ENCODE data around the gene ENTPD6. TPM values are rescaled to one million over a fixed set of nuclear protein-coding genes. Genes with fewer than 3 reads are reported as not detected.

Gene ENTPD6
- total RNA-seq, 1 donor from 2014 or later = 118 TPM

DNA sequence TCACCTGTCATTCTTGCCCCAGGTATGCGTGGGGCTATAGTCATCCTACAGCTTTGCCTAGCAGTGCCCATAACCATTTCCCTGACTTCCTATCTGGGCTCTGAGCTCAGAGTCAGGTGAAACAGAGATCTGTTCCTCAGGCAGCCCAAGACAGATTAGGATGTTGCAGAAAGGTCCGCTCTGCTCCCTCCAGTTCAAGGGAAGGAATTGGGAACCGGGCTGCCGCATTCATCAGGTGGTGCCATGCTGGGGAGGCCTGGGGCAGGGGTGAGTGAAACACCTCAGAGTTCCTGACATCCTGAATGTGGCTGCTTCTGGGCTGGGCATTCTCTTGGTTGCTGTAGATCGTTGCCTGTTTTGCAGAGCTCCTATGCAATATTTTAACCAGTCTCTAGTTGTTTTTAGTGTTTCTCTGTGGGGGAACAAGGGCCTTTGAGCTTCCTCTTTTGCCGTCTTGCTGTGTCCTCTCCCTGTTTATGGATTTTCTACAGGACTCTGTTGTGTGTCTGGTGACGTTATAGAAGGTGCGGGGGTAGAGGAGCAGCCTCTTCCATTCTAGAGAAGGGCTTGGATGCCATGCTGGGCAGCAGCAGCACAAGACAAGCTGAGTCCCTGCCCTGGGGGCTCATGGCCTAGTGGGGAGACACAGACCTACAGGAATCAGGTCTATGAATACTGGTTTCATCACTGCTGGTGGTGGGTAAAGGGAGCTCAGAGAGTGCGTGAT is 9.2 kb downstream of the ENTPD6 start:
- ATAC-seq (ENCODE audit: poor library complexity) (peak; percentile 33), DNase-seq (no peak)
- intact Hi-C loops (cut with DNase I) = no loop called here

DNA sequence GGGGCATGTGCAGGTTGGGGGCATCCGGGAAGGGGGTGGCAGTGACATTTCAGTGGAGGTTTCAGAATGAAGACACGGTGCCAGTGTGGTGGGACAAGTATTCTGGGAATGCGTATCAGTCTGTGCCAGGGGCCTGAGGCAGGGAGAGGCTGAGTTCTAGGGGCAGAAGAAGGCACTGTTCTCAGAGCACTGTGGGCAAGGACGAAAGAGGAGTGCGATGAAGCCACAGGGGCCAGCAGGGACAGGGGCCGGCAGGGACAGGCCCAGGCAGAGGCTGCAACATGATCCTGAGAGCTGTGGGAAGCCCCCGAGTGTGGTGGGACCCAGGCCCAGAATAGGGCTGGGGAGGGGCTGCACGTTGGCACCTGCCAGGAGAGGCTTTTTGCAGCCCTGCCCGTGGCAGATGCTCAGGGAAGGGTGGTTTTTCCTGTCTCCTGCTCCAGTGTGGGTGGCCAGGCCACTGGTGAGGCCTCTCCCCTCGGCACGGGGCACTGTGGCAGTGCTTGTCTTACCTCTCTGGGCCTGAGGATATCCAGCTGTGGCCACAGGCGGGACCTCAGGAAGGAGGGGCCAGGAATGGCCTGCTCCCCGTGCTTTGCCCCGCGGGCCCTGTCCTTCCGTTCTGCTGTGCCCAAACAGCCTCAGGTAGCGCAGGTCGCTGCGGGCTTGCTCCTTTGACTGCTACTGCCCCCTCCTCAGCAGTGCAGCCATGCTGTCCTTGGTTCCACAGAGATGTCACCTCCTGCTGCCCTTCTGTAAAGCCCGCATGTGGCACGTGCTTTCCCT is 10.0 kb downstream of the ENTPD6 start:
- intact Hi-C loops (cut with DNase I) = no loop called here
- DNase-seq (no peak), ATAC-seq (ENCODE audit: poor library complexity) (peak; percentile 47)

DNA sequence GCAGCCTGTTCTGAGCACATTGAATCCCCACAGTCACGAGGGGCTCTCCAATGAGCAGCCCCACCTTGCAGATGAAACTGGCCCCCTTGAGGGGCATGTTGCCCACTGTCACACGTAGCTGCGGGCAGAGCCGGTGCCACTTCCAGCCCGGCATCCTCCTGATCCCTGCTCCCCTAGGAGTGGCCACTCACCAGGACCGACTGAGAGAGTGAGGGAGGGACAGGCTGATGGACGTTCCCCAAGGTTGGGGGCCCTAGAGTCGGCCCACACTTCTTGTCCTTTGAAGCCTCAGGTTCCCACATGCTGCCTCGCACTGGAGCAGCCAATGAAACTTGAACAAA is 10.5 kb downstream of the ENTPD6 start:
- intact Hi-C loops (cut with DNase I) = no loop called here
- ATAC-seq (ENCODE audit: poor library complexity) = peak; percentile 12
- DNase-seq = no peak

DNA sequence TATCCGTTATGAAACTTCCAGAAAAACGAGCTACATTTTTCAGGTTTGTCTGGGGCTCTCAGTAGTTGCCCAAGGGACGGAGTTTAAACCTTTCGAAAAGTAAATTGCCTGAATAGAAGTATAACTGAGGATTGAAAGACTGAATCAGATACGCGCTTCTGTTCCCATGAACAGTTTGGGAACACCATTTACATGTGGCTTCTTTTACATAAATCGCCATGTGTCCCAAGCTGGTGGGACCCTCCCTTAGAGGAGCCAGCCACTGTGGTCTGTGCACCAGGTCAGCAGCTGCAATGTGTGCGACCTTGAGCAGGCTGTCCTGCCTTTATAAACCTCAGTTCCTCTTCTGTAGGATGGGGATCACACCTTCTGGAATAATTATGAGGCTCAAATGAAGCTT is 11.0 kb downstream of the ENTPD6 start:
- DNase-seq (no peak), ATAC-seq (ENCODE audit: poor library complexity) (no peak)
- intact Hi-C loops (cut with DNase I) = no loop called here

DNA sequence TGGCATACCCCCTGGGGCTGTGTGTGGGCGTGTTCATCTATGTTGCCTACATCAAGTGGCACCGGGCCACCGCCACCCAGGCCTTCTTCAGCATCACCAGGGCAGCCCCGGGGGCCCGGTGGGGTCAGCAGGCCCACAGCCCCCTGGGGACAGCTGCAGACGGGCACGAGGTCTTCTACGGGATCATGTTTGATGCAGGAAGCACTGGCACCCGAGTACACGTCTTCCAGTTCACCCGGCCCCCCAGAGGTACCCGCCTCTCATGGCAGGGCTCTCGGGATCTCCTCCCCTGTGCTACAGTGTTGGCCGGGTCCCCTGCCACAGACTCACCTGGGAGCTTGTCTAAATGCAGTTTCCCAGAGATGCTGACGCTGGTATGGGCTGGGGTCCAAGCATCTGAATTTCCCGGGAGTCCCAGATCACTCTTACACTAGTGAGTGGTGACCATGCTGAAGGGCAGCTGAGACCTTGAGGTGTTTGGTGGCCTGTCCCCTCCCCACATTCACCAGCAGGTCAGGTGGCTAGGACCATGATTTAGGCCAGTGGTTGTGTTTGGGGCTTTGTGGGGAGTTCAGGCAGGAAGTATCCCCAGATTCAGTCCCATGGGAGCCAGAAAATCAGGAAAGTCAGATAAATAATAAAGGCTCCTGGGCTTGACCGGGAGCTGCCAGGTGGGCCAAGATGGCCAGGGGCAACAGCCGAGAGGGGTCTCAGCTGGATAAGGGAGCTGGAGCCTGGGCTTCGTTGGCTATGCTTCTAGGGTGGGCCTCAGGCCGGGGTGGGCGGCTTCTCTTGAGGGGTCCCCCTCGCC is 11.8 kb downstream of the ENTPD6 start:
- DNase-seq (no peak), ATAC-seq (ENCODE audit: poor library complexity) (no peak)
- intact Hi-C loops (cut with DNase I) = no loop called here

DNA sequence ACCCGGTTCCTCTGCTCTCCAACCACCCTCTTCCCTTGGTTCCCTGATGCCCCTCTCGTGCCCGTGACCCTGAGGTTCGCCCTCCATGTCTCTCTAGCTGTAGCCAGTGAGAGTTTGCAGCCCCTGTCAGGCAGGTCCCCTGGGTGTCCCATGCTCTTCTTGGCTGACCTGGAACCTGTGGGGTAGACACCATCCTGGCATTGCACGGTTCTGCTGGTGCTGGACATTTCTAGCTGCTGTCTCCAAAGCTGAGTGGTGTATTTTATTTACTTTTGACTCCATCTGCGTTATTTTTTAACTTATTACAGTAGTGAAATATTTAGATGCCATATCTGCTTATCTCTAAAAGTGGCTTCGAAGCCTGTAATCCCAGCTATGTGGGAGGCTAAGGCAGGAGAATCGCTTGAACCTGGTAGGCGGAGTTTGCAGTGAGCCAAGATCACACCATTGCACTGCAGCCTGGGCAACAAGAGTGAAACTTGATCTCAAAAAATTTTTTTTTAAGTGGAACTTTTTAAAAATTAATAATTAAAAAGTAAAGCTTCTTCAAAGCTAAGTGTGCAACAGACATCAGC is 12.5 kb downstream of the ENTPD6 start:
- intact Hi-C loops (cut with DNase I) = no loop called here
- ATAC-seq (ENCODE audit: poor library complexity) (no peak), DNase-seq (no peak)

DNA sequence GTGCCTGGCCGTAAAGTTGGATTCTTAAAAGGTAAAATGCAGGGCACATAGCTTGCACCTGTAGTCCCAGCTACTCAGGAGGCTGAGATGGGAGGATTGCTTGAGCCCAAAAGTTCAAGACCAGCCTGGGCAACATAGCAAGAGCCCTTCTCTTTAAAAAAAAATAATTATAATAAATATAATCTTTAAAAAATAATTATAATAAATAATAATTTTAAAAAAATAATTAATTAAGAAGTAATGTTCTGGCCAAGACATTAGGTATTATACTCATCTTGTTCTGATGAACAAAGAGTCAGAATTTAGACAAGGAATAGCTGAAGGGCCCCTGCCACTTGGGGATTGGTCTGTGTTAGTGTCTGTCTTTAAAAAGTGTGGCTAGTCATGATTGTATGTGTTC is 13.9 kb downstream of the ENTPD6 start:
- intact Hi-C loops (cut with DNase I) = no loop called here
- ATAC-seq (ENCODE audit: poor library complexity) = no peak
- no peak for DNase-seq

DNA sequence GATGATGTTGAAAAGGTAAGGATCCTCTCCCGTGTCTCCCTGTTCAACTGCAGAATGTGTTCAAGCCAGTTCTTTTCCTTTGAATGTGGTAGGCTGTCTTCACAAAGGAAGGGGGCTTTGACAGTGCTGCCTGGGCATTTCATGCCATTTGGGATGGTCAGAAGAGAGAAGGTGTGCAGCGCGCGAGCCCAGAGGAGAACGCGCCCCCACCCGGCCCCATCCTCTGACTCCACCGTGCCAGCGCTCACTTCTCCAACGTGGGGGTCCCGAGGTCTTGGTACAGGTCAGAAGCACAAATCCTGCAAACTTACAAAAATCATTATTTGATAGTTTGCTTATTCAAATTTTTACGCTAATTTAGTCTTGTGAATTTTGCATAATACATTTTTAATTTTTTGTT is 14.4 kb downstream of the ENTPD6 start:
- no peak for ATAC-seq (ENCODE audit: poor library complexity)
- no peak for DNase-seq
- intact Hi-C loops (cut with DNase I) = no loop called here

DNA sequence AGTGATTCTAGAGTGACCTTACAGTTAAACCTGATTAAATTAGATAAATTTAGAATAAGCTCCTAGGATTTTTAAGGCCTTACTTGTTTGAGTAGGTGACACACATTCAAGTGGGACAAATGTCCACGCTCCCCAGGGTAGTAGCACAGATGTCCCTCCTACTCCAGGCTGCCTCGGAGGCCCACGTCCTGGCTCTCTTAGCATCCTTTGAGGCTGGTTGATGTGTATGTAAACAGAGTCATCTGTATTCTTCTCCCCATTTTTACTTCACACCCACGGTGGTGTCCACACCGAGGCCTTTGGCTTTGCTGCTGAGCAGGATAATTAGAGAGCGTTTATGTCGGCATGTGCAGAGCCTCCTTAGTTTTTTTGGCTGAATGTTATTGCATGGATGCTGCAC is 15.8 kb downstream of the ENTPD6 start:
- no peak for ATAC-seq (ENCODE audit: poor library complexity)
- DNase-seq = no peak
- intact Hi-C loops (cut with DNase I) = no loop called here

DNA sequence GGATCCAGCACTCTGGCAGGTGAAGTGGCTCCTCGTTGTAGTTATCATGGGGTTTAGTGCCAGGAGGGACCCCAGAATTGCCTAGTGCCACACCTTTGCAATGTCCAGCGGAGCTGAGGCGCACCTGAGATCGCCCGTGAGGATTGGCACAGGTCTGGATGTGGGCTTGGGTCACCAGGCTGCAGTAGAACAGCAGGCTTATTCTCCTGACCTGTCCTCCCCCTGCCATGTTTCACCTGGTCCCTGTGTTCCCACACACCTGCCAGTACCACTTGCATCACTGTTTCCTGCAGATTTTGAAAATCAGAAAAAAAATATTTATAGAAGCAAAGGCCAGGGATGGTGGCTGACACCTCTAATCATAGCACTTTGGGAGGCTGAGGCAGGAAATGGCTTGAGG is 16.7 kb downstream of the ENTPD6 start:
- no peak for ATAC-seq (ENCODE audit: poor library complexity)
- intact Hi-C loops (cut with DNase I) = no loop called here
- DNase-seq = no peak

DNA sequence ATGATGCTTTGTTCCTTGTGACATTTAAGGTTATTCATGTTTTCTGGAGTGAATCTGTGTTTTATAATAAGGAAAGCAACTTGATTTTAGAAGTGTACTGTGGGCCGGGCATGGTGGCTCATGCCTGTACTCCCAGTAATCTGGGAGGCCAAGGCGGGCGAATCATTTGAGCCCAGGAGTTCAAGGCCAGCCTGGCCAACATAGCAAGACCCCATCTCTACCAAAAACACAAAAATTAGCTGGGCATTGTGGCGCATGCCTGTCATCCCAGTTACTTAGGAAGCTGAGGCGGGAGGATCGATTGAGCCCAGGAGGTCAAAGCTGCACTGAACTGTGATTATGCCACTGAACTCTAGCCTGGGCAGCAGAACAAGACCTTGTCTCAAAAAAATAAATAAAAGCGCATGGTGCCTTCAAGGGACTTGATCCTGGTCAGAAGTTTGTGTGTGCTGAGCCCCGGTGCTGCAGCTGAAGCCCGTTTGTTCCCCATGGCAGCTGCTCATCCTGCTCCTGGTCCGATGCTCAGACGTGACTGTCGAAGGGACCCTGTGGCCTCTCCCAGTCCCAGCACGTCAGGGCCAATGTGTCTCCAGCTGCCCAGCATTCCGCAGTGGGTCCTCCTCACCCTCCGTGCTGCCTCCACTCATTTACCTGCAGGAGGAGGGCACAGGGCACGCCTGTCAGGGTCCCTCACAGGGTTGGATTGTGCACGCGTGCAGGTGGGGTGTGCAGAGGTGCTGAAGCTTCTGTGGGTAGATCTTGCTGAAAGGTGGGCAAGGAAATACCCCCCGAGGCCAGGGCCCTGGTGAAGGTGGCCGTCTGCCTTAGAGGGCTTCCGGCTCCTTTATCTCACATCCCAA is 18.3 kb downstream of the ENTPD6 start:
- no peak for DNase-seq
- intact Hi-C loops (cut with DNase I) = no loop called here
- ATAC-seq (ENCODE audit: poor library complexity) = no peak

DNA sequence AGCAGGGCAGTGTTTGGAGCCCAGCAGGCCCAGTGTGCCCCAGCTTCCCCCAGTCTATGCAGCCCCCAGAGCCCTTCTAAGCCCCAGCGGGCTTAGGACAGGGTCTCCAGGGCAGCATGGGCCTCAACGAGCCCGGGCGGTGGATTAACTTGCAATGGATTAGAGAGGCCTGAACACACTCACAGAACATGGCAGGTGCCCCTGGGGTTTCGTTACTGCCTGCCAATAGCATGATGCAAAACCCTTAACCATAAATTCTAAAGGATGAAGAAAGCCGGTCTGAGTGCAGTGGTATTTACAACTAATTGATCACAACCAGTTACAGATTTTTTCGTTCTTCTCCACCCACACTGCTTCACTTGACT is 18.9 kb downstream of the ENTPD6 start:
- no peak for ATAC-seq (ENCODE audit: poor library complexity)
- no peak for DNase-seq

DNA sequence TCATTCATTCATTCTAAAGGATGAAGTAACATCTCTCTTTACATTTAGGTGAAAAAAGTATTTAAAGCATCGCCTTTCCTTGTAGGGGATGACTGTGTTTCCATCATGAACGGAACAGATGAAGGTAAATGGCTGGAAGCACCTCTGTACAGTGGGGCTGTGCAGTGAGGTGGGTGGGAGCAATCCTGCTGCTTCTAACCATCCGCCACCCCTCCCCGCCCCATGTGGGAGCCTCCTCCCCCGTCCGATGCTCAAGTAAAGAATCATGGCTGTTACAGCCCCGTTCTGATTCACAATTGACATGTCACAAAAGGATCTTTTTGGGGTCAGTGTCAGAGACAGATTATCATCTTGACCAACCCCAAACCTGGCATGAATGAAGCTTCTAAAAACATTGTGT is 19.3 kb downstream of the ENTPD6 start:
- intact Hi-C loops (cut with DNase I) = no loop called here
- ATAC-seq (ENCODE audit: poor library complexity) (no peak), DNase-seq (no peak)

More for the DNA sequence above, 18.9 kb downstream of the ENTPD6 start:
- intact Hi-C loops (cut with DNase I) = no loop called here

DNA sequence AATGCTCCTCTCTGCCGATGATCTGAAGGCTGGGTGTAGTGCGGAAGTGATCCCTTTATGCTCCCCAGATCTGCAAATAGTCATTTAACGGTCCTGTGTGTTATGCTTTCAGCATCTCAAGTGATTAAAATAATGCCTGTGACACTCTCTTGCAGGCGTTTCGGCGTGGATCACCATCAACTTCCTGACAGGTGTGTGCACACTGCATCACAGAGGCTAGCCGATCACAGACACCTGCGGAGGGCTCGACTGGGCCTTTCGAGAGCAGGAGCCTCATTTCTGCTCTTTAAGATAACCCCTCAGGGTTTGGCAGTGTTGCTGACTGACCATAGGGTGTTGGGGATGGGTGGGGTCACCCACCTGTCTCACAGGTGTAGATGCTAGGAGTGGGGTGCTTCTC is 20.0 kb downstream of the ENTPD6 start:
- intact Hi-C loops (cut with DNase I) = no loop called here
- DNase-seq (no peak), ATAC-seq (ENCODE audit: poor library complexity) (no peak)

DNA sequence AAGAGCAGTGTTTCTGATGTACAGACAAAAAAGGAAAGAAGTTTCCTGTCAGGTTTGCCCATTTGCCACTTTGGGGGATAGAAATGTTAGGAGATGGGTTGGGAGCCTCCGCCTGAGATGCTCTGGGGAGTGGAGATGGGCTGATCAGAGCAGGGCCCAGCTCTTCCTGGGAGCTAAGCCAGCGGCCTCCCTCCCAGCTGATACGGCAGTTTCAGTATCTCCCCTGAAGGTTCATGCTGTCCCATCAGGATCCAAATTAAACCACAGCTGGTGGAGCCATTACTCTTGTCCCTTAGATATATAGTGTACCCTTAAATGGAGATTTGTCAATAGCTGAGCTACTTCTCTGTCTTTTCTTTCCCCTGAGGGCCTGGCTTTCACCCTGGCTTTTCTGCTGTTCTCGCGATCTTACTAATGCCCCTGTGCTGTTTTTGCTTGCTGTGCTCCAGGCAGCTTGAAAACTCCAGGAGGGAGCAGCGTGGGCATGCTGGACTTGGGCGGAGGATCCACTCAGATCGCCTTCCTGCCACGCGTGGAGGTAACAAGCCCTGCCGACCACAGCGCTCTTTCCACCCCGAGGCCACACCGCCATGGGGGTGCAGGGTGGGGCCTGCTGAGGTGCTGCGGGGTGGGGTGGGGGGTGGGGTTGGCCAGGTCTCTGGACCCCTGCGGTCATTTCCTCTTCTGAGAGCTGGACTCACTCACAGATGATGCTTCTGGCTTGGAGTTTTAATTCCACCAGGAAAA is 20.9 kb downstream of the ENTPD6 start:
- ATAC-seq (ENCODE audit: poor library complexity) = peak; percentile 57
- DNase-seq = no peak
- intact Hi-C loops (cut with DNase I) = no loop called here

DNA sequence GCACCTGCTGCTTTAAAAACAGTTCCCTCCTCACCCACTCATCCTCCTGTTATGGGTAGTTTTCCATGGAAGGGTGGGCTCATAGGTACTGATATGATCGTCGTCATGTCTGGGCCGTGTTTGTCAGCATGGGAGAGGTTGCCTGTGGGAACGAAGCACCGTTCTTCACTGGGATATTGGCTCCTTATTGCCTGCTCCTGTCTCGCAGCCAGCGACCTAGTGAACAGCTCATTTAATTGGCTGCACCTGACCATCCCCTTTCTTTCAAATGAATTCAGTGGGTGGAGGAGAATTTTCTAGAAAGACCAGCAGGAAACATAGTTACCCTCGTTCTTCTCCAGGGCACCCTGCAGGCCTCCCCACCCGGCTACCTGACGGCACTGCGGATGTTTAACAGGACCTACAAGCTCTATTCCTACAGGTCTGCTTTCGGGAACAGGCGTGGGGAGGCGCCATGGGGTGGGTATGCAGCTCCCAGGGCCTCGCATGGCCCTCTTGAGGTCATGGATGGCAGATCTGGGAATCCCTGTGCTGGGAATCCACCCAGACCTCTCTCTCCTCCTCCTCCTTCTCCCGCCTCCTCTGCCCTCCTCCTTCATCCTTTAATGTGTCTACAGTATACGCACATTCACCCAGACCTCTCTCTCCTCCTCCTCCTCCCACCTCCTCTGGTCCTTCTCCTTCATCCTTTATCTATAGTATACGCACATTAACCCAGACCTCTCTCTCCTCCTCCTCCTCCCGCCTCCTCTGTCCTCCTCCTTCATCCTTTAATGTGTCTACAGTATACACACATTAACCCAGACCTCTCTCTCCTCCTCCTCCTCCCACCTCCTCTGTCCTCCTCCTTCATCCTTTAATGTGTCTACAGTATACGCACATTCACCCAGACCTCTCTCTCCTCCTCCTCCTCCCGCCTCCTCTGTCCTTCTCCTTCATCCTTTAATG is 21.9 kb downstream of the ENTPD6 start:
- ATAC-seq (ENCODE audit: poor library complexity) (no peak), DNase-seq (no peak)
- intact Hi-C loops (cut with DNase I) = no loop called here

DNA sequence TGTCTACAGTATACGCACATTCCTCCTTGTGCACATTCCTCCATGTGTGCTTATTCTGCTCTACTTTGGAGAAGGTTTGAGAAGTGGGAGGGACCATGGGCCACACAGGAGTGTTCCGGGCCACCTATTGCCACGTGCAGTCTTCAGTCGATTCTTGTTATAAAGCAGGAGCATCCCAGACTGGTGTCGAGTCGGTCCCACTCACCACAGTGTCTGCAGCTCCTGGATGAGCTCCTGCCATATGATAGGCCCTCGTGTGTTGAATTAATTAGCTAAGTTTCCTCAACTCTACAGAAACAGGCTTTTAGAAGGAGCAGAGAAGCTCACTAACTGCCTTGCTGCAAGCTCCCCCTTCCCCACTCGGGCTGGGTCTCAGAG is 22.6 kb downstream of the ENTPD6 start:
- ATAC-seq (ENCODE audit: poor library complexity) (no peak), DNase-seq (no peak)
- intact Hi-C loops (cut with DNase I) = no loop called here
